GM19397 (cell line): ENCODE data around the gene MINDY4.

Experiments
- ATAC-seq: cut with Tn5 transposase; IDR thresholded peaks from one replicate; pipeline ENCODE4 v1.9.1; 2021; ENCODE audit warnings: mild to moderate bottlenecking, moderate library complexity; ENCODE audit not compliant: unreplicated experiment

The MINDY4 gene

GRCh38 chr7:30925913-30926312 lies 154.7 kb downstream of the MINDY4 start:
- ATAC-seq = no peak

DNA sequence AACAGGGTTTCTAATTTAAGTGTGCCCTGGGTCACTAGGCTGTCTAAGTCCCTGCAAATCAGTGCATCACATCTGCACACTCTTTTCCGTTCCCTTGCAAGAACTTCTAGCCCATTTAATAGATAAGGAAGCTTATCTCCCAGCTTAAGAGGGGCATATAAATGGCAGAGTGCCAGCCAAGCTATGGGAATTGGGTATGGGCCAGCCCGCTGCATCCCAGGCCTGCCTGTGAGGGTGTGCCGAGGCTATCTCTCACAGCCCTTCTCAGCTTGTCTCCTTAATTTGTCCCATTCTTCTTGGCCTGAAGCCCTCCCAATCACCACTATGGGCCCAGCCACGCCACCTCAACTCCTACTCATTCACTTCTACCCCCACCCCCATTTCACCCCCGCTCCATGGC lies 155.1 kb downstream of the MINDY4 start:
- ATAC-seq = no peak

DNA sequence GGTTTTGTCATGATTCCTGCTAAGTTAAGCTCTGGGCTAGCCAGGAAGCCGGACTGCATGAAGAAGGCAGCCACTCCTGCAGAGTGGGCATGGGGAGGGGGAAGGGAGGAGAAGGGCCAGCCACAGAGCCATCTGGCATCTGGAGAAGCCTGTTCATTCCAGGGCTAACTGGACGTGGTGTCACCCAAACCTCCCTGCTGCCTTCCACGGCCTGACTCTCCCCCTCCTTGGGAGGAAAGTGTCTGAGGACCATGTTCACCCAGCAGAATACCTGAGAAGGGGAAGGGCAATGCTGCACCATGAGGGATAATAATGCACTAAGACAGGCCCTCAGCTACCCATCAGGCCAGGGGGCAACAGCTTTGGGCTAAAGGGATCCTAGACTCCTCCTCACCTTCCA lies 155.8 kb downstream of the MINDY4 start:
- ATAC-seq = no peak

GRCh38 chr7:30927559-30927958 lies 156.3 kb downstream of the MINDY4 start:
- no peak for ATAC-seq

GRCh38 chr7:30928254-30928872 lies 157.1 kb downstream of the MINDY4 start:
- ATAC-seq = no peak

DNA sequence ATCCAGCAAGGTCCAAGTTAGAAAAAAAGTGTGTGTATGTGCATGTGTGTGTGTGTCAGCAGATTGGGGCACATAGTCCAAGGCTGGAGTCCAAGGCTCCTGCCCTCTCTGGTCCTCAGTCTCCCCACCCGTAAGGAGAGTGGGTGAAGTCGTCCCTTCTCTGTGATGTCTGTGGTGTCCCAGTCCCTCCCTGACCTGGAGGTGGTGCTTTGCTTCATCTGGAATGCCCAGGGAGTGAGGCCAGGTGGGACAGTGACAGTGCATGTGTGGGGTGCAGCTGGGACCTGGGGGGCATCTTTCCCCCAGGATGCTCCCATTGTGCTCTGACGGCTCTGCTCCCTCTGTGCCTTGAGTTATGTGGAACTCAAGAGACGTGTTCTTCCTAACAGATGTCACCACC lies 158.5 kb downstream of the MINDY4 start:
- ATAC-seq = no peak

- ATAC-seq = no peak
These were observed 159.4 kb downstream of the MINDY4 start for GRCh38 chr7:30930621-30931020.

DNA sequence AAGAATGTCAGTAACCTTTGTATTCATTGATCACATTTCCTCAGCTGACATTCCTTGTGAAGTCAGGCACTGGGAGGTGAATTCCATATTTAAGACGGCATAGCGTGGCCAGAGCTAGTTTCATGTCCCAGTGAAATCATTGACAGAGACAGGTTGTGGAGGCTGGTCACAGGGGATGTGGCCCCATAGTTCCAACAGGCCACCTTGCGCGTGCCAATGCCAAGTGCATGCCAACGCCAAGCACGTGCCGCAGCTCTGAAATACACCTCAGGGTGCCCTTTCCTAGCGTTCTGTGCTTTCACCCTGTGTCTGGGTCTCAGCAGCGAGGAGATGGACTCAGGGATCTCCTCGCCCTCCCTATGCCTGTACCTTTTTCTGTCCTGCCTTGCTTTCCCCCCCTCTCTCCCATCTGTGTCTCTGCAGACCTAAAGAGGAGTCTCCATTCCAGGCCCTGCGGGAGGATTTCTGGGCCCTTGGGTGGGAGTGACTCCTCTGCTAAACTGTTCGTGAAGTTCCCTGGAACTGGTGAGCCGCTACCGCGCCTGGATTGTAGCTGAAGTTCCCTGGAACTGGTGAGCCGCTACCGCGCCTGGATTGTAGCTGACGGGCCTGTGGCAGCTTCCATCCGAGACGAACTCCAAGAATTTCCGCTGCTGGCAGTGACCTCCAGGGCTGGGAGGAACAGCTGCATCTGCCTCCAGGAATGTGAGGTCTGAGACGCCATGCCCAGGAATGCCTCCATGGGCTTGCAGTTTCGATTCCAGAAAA lies 160.1 kb downstream of the MINDY4 start:
- no peak for ATAC-seq

GRCh38 chr7:30931929-30932540 lies 160.8 kb downstream of the MINDY4 start:
- ATAC-seq = no peak

DNA sequence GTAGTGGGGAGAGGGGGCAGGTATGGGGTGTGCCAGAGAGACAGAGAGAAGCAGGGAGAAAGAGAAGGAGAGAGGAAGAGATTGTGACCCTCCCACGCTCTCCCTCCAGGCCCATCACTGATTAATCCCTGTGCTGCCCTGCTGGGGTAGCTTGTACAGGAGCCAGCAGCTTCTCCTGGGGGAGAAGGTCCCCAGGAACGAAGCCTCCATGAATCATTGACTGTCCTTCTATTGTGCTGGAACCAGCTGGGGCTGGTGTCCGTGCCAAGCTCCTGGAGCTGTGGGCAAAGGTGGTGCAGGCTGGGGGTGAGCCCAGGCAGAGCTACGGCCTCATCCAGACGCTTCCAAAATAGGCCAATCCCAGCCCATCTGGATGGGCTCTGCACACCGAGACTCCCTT lies 161.3 kb downstream of the MINDY4 start:
- ATAC-seq = no peak

DNA sequence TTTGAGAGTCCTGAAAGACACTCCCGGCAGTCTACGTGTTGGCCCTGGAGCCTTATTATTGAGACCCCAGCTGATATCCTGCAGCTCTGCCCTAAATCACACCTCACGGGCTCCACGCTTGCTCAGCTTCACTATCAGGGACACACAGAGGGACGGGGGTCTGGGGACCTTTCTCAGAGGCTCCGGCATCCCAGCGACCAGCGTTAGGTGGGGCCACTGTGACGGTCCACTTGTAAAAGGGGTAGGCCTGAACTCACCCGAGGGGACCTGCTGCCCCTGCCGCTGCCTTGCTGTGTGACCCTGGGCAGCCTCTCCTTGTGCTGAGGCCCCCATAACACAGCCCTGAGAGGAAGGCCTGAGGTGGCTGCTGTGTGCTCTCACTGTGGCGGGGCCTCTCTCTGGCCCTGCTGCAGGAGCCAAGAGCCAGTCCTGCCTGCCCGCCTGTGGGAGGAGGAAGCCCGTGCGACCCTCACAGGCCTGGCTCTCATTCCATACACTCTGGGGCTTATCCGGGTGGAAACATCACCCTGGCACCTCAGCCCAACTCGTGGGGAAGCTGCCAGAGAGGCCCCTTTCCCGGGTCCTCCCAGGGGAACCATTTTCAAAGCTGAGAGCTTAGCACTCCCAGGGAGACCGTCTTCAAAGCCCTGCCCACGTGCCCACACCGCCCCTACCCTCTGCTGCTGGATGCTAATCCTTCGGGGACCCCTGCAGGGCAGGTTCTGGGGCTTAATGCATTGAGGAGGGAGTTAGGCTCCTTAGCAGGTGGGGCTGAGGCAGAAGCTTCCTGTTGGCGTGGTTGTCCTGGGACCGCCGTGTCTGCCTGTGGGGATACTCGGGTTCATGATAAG lies 162.1 kb downstream of the MINDY4 start:
- ATAC-seq = no peak

DNA sequence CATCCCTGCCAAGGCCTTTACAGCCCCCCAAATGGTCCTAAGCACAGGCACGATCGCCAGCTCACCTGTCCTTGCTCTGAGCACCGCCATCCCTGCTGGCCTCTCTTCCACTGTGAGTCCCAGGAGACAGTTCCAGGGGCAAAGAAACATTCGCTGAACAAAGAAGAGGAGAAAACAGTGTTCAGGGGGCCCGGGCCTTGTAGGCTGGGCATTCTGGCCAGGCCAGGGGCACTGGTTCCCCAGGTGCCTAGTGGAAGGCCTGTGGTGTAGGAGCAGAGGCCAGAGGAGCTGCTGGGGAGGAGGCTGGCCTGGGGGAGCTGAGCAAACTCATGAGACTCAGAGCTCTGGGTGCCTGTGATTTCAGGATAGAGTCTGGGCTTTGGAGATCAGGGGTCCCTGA lies 163.0 kb downstream of the MINDY4 start:
- ATAC-seq = no peak

GRCh38 chr7:30934732-30935568 lies 163.7 kb downstream of the MINDY4 start:
- no peak for ATAC-seq

DNA sequence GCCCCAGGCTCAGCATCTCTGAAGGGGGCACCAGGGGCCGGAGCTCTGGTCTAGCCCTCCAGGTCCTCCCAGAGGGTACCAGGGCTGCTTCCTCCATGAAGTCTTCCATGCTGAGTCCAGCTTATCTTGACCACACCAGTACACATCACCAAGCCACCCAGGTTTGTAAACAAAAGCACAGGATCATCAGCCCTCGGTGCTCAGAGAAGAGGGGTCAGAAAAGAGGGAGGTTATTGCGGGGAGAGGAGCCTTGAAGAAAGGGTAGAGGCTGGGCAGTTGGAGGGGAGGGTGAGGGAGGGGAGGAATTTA lies 164.3 kb downstream of the MINDY4 start:
- ATAC-seq = no peak

DNA sequence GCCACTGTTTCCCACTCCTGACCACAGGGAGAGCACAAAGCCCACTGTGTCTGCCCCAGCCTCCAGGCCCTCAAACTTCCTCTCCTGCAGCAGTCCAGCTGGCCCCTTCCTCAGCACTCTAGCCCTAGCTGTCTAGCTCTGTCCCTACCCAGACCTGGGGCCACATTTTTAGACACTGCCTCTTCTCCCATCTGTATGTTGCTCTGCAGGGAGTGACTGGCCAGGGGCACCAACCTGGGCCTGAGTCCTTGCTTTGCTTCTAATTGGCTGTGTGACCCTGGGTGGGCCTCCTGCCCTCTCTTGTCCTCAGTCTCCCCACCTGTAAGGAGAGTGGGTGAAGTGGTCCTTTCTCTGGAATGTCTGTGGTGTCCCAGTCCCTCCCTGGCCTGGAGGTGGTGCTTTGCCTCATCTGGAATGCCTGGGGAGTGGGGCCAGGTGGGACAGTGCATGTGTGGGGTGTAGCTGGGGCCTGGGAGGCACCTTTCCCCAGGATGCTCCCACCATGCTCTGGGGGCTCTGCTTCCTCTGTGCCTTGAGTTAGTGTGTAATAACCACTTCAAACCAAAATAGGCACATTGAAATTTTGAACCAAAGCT lies 165.5 kb downstream of the MINDY4 start:
- ATAC-seq = no peak

DNA sequence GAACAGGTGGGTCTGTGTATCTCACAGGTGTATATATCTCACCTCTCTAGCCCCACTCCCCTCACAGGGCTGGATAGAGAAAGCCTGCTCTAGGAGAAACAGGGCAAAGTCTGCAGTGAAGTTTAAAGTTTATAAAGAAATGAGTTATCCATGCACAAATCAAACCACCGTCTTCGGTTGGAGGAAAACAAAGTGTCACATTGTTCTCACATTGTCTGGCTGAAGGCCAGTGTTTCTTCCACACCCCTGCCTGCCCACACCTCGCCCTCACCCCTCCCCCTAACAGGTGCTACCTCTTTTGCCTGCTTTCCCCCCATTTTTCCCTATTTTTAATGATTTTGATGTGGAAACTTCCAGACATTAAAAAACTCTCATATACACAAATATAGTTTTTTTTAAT lies 166.2 kb downstream of the MINDY4 start:
- ATAC-seq = no peak

- ATAC-seq = peak; percentile 81
These were observed 167.5 kb downstream of the MINDY4 start for GRCh38 chr7:30938435-30939316.

GRCh38 chr7:30941582-30942323 lies 170.5 kb downstream of the MINDY4 start:
- ATAC-seq = no peak
